Measurements from ENCODE around the gene MYF5. TPM values are rescaled to one million over a fixed set of nuclear protein-coding genes. Genes with fewer than 3 reads are reported as not detected.

Gene MYF5
- total and polyA plus RNA-seq, 2 donors (not counting 3 experiments of a cell fraction or from before 2014, with no cell fraction given), result not detected

GRCh38 chr12:80690090-80690489 is 26.6 kb upstream of the MYF5 start:
- H3K4me3 ChIP-seq (replicated peaks in 1 of 3; ENCODE audit: insufficient read depth in 1 of 3, low read depth in 1 of 3, low read length in 3 of 3), result no peak overlapping the region
- intact Hi-C loops (cut with micrococcal nuclease) (no loop called here), dilution Hi-C loops (cut with MboI; ENCODE audit: extremely low pct_ligation_motif_present, low sequenced_read_pairs) (no loop called here)
- peak overlapping the region; percentile 24 for H2AFZ ChIP-seq (ENCODE audit: low read depth, low read length)
- H3K27me3 ChIP-seq (ENCODE audit: control insufficient read depth in 2 of 2, insufficient read depth in 2 of 2, low read length in 2 of 2), result no peaks in the 10 kb centered on the region
- CTCF ChIA-PET, result interaction anchor here (1.0 kb wide), 1 partner anchor 73 kb away, joined by 3 read pairs; no protein-coding TSS in a partner anchor
- BruUV-seq (replicated peaks), result no TSS peak
- H3K4me1 ChIP-seq (ENCODE audit: control insufficient read depth, extremely low read depth, insufficient read depth, low read length), result peaks cover 3% of the 10 kb centered on the region
- no peak overlapping the region for H3K9ac ChIP-seq (replicated peaks; ENCODE audit: extremely low read depth, insufficient read depth, low read length)
- POLR2A ChIA-PET, result no interaction called here
- no peaks in the 10 kb centered on the region for H3K9me3 ChIP-seq (replicated peaks; ENCODE audit: control insufficient read depth, insufficient read depth, low read length)
- H3K27ac ChIP-seq (ENCODE audit: insufficient read depth, low read depth, low read length), result no peak overlapping the region
- H4K20me1 ChIP-seq (replicated peaks; ENCODE audit: control insufficient read depth, extremely low read depth, insufficient read depth, low read length), result no peaks in the 10 kb centered on the region
- FAIRE-seq, result no peak
- no peak for DNase-seq (ENCODE audit: low read depth, low spot score)
- no peaks in the 10 kb centered on the region for H3K79me2 ChIP-seq (ENCODE audit: control insufficient read depth, insufficient read depth, low read length)
- TF ChIP-seq POLR2A (IDR thresholded peaks at IDR 0.05; ENCODE audit: low read depth, low read length), result no peak
- TF ChIP-seq JUN (IDR thresholded peaks at IDR 0.05; ENCODE audit: borderline replicate concordance, insufficient read depth, insufficient read length, low read depth), result no peak
- no peak for TF ChIP-seq GATA2 (IDR thresholded peaks at IDR 0.05; ENCODE audit: insufficient read depth, insufficient read length, low read depth, low read length)
- no peak overlapping the region for H3K4me2 ChIP-seq (ENCODE audit: insufficient read depth, low read length)
- H3K9me1 ChIP-seq (replicated peaks; ENCODE audit: control insufficient read depth, extremely low read depth, insufficient read depth, low read length), result no peaks in the 10 kb centered on the region
- H3K36me3 ChIP-seq (ENCODE audit: control insufficient read depth in 2 of 2, extremely low read depth in 1 of 2, insufficient read depth in 2 of 2, low read length in 2 of 2), result no peaks in the 10 kb centered on the region

GRCh38 chr12:80690513-80690912 is 26.2 kb upstream of the MYF5 start:
- FAIRE-seq (no peak), DNase-seq (ENCODE audit: low read depth, low spot score) (peak; percentile 93)
- Histone ChIP-seq H3K79me2 (ENCODE audit: control insufficient read depth, insufficient read depth, low read length) (no peaks in the 10 kb centered on the region), H4K20me1 (replicated peaks; ENCODE audit: control insufficient read depth, extremely low read depth, insufficient read depth, low read length) (no peaks in the 10 kb centered on the region), H3K4me2 (ENCODE audit: insufficient read depth, low read length) (no peak overlapping the region), H3K4me3 (replicated peaks in 1 of 3; ENCODE audit: insufficient read depth in 1 of 3, low read depth in 1 of 3, low read length in 3 of 3) (no peak overlapping the region), H3K4me1 (ENCODE audit: control insufficient read depth, extremely low read depth, insufficient read depth, low read length) (peaks cover 3% of the 10 kb centered on the region), H3K9me1 (replicated peaks; ENCODE audit: control insufficient read depth, extremely low read depth, insufficient read depth, low read length) (no peaks in the 10 kb centered on the region), H3K27ac (ENCODE audit: insufficient read depth, low read depth, low read length) (peak overlapping the region; percentile 8), H3K36me3 (ENCODE audit: control insufficient read depth in 2 of 2, extremely low read depth in 1 of 2, insufficient read depth in 2 of 2, low read length in 2 of 2) (no peaks in the 10 kb centered on the region), H3K9ac (replicated peaks; ENCODE audit: extremely low read depth, insufficient read depth, low read length) (no peak overlapping the region), H3K9me3 (replicated peaks; ENCODE audit: control insufficient read depth, insufficient read depth, low read length) (no peaks in the 10 kb centered on the region), H3K27me3 (ENCODE audit: control insufficient read depth in 2 of 2, insufficient read depth in 2 of 2, low read length in 2 of 2) (no peaks in the 10 kb centered on the region), H2AFZ (ENCODE audit: low read depth, low read length) (peak overlapping the region; percentile 54)
- dilution Hi-C loops (cut with MboI; ENCODE audit: extremely low pct_ligation_motif_present, low sequenced_read_pairs), result no loop called here
- ChIA-PET POLR2A (no interaction called here), CTCF (interaction anchor here (0.6 to 1.0 kb wide), 3 partner anchors 9 to 79 kb away, joined by 3 read pairs; no protein-coding TSS in a partner anchor)
- intact Hi-C loops (cut with micrococcal nuclease), result no loop called here
- TF ChIP-seq GATA2 (IDR thresholded peaks at IDR 0.05; ENCODE audit: insufficient read depth, insufficient read length, low read depth, low read length) (no peak), MAX (IDR thresholded peaks at IDR 0.05; ENCODE audit: insufficient read depth, insufficient read length) (no peak), MYC (IDR thresholded peaks at IDR 0.05; ENCODE audit: low read depth, low read length) (no peak), CTCF (IDR thresholded peaks at IDR 0.05; ENCODE audit: extremely low read depth in 1 of 2, insufficient read depth in 1 of 2, low read depth in 1 of 2, low read length in 2 of 2) (no peak), FOS (IDR thresholded peaks at IDR 0.05; ENCODE audit: borderline replicate concordance, insufficient read depth, low read length) (no peak), JUN (IDR thresholded peaks at IDR 0.05; ENCODE audit: borderline replicate concordance, insufficient read depth, insufficient read length, low read depth) (no peak), POLR2AphosphoS5 (IDR thresholded peaks at IDR 0.05; ENCODE audit: insufficient read depth, low read depth, low read length) (no peak), POLR2A (IDR thresholded peaks at IDR 0.05; ENCODE audit: low read depth, low read length) (no peak), EZH2 (IDR thresholded peaks at IDR 0.05; ENCODE audit: borderline replicate concordance, low read depth, low read length, severe bottlenecking) (no peak)
- no TSS peak for BruUV-seq (replicated peaks)
